HCT116 (cell line): ENCODE data around the gene TAS1R1. TPM values are rescaled to one million over a fixed set of nuclear protein-coding genes. Genes with fewer than 3 reads are reported as not detected.

Experiments used
- ATAC-seq: fragments of 200-7000 bp; cut with Tn5 transposase; 2 replicates; pipeline ENCODE4 v1.9.1; 2020; ENCODE audit warnings: mild to moderate bottlenecking, moderate library complexity
- BruUV-seq: library from RNA; stranded (reverse); fragments of 400-500 nt; replicated peaks from 2 replicates; lab custom pipeline; 2021; lab: Mats Ljungman, UMichigan
- CTCF ChIA-PET: fragments of 300-600 bp; sonication (Branson Sonifier 250); formaldehyde crosslinking; loops from one replicate; lab custom pipeline; 2021; ENCODE audit warnings: antibody characterized with exemption; lab: Charles Lee
- POLR2A ChIA-PET: fragments of 300-600, 350-600 bp; sonication (Branson Sonifier 250); formaldehyde crosslinking; loops from one replicate; lab custom pipeline; 2021; ENCODE audit warnings: antibody characterized with exemption; lab: Charles Lee
- RAD21 ChIA-PET, 2 experiments: fragments of 300-600 bp; sonication (Branson Sonifier 250); formaldehyde crosslinking; loops; one replicate each; lab custom pipeline; 2023; ENCODE audit warnings: low total read pairs in 2 of 2; ENCODE audit not compliant: uncharacterized antibody in 2 of 2, unreplicated experiment in 2 of 2, low non-redundant PET in 1 of 2; lab: Charles Lee
- DNase-seq: peaks from one replicate; pipeline ENCODE4 v3.0.0-alpha.2; 2010; ENCODE audit warnings: low read depth, low spot score
- H2AFZ ChIP-seq: fragments of 200-600 bp; shearing (Covaris generic), sonication (generic); 2 replicates; pipeline ENCODE4 v1.6.1; 2017; ENCODE audit warnings: low read depth, mixed run types, mixed read lengths, antibody characterized with exemption, low read length; ENCODE audit not compliant: poor library complexity, severe bottlenecking
- H3K27ac ChIP-seq: 2 replicates; pipeline ENCODE4 v1.5.1; 2012; ENCODE audit warnings: low read depth, low read length
- H3K27me3 ChIP-seq: fragments of 200-600 bp; sonication (generic); 2 replicates; pipeline ENCODE4 v1.6.1; 2016; ENCODE audit warnings: mixed run types, low read length, mixed read lengths; ENCODE audit not compliant: insufficient read depth
- H3K36me3 ChIP-seq, 2 experiments: fragments of 200-500 bp in 1 of 2; fragments of 200-600 bp in 1 of 2; sonication (Bioruptor generic) in 1 of 2; sonication (generic) in 1 of 2; 2 replicates each; pipeline versions ENCODE4 v1.5.1 to v1.6.1; 2014 to 2016; ENCODE audit warnings: low read length in 2 of 2, inconsistent platforms in 1 of 2, mixed read lengths in 1 of 2, mixed run types in 1 of 2; ENCODE audit not compliant: insufficient read depth in 2 of 2, control insufficient read depth in 1 of 2
- H3K4me1 ChIP-seq, 2 experiments: fragments of 200-600 bp in 1 of 2; sonication (generic) in 1 of 2; 2 replicates each; pipeline versions ENCODE4 v1.5.1 to v1.6.1; 2012 to 2017; ENCODE audit warnings: low read length in 2 of 2, inconsistent platforms in 1 of 2, mild to moderate bottlenecking in 1 of 2, mixed read lengths in 1 of 2, mixed run types in 1 of 2, moderate library complexity in 1 of 2; ENCODE audit not compliant: insufficient read depth in 2 of 2, control insufficient read depth in 1 of 2
- H3K4me2 ChIP-seq: fragments of 200-600 bp; sonication (generic); 2 replicates; pipeline ENCODE4 v1.6.1; 2017; ENCODE audit warnings: mixed run types, low read length, mixed read lengths
- H3K4me3 ChIP-seq, 2 experiments: fragments of 200-600 bp in 1 of 2; sonication (generic) in 1 of 2; replicated peaks in 1 of 2; 2 replicates each; pipeline ENCODE4 v1.5.1; 2011 to 2016; ENCODE audit warnings: low read length in 2 of 2, control low read depth in 1 of 2, low read depth in 1 of 2, mild to moderate bottlenecking in 1 of 2, mixed read lengths in 1 of 2, mixed run types in 1 of 2
- H3K79me2 ChIP-seq: fragments of 200-600 bp; sonication (generic); 2 replicates; pipeline ENCODE4 v1.6.1; 2017; ENCODE audit warnings: mild to moderate bottlenecking, mixed run types, low read length, moderate library complexity, mixed read lengths; ENCODE audit not compliant: insufficient read depth
- H3K9ac ChIP-seq: fragments of 200-600 bp; sonication (generic); 2 replicates; pipeline ENCODE4 v1.6.1; 2016; ENCODE audit warnings: low read length, mixed read lengths
- H3K9me2 ChIP-seq: fragments of 200-600 bp; sonication (generic), shearing (Covaris generic); 2 replicates; pipeline ENCODE4 v1.6.1; 2017; ENCODE audit warnings: mixed run types, mild to moderate bottlenecking, moderate library complexity; ENCODE audit not compliant: insufficient read depth
- H3K9me3 ChIP-seq, 2 experiments: fragments of 200-500 bp in 1 of 2; fragments of 200-600 bp in 1 of 2; sonication (Bioruptor generic) in 1 of 2; sonication (generic) in 1 of 2; 2 replicates each; pipeline ENCODE4 v1.6.1; 2014 to 2017; ENCODE audit warnings: low read length in 2 of 2, mixed read lengths in 2 of 2, inconsistent platforms in 1 of 2, low read depth in 1 of 2, mild to moderate bottlenecking in 1 of 2, mixed run types in 1 of 2, moderate library complexity in 1 of 2; ENCODE audit not compliant: control insufficient read depth in 1 of 2, insufficient read depth in 1 of 2
- H4K20me1 ChIP-seq: fragments of 200-600 bp; sonication (generic), shearing (Covaris generic); 2 replicates; pipeline ENCODE4 v1.6.1; 2017; ENCODE audit warnings: mixed run types, mild to moderate bottlenecking, moderate library complexity; ENCODE audit not compliant: insufficient read depth
- ATF3 ChIP-seq: IDR thresholded peaks from 2 replicates; pipeline ENCODE4 v1.6.1; 2012
- CEBPB ChIP-seq: IDR thresholded peaks from 2 replicates; pipeline ENCODE4 v1.6.1; 2012; ENCODE audit warnings: low read depth
- CTCF ChIP-seq, 3 experiments: fragments of 200-600 bp in 1 of 3; sonication (generic) in 1 of 3; IDR thresholded peaks in 2 of 3; conservative IDR thresholded peaks in 1 of 3; 2 replicates each; pipeline ENCODE4 v1.5.1; 2012 to 2017; ENCODE audit warnings: low read depth in 2 of 3, low read length in 2 of 3, antibody characterized with exemption in 1 of 3, borderline replicate concordance in 1 of 3, control low read depth in 1 of 3, mild to moderate bottlenecking in 1 of 3, mixed read lengths in 1 of 3, mixed run types in 1 of 3, moderate library complexity in 1 of 3; ENCODE audit not compliant: insufficient read depth in 1 of 3
- EZH2phosphoT487 ChIP-seq: fragments of 200-600 bp; IDR thresholded peaks from 2 replicates; pipeline ENCODE4 v1.6.1; 2018; ENCODE audit warnings: antibody characterized with exemption, borderline replicate concordance
- JUND ChIP-seq: IDR thresholded peaks from 2 replicates; pipeline ENCODE4 v1.6.1; 2012
- MAX ChIP-seq: IDR thresholded peaks from 2 replicates; pipeline ENCODE4 v1.6.1; 2012
- POLR2AphosphoS5 ChIP-seq: IDR thresholded peaks from 2 replicates; pipeline ENCODE4 v1.6.1; 2011; ENCODE audit warnings: mild to moderate bottlenecking, low read depth, low read length, moderate library complexity
- SRF ChIP-seq: IDR thresholded peaks from 2 replicates; pipeline ENCODE4 v1.6.1; 2012; ENCODE audit warnings: low read depth
- TCF7L2 ChIP-seq: IDR thresholded peaks from 2 replicates; pipeline ENCODE4 v1.7.0; 2011; ENCODE audit warnings: borderline replicate concordance, inconsistent platforms; ENCODE audit not compliant: insufficient read depth, insufficient read length; ENCODE audit errors: extremely low read depth
- intact Hi-C: fragments of 100-400 bp; cut with micrococcal nuclease; formaldehyde crosslinking; loops from 2 replicates; pipeline ENCODE4 v1.10.0; 2022
- total RNA-seq: library from RNA; stranded (reverse); gene quantifications from one replicate; pipeline ENCODE4 v1.2.1, GENCODE V29; 2021; ENCODE audit not compliant: unreplicated experiment

The TAS1R1 gene
- total RNA-seq, 1 experiment from 2014 or later, result not detected

- TF ChIP-seq EZH2phosphoT487 (no peak), SRF (no peak), JUND (no peak), POLR2AphosphoS5 (no peak), TCF7L2 (no peak), ATF3 (no peak)
These were observed 42.2 kb upstream of the TAS1R1 start (continued) for GRCh38 chr1:6512908-6513280.

- Histone ChIP-seq H3K9me3 (no peaks in the 10 kb centered on the region), H3K27ac (no peak overlapping the region), H3K27me3 (no peaks in the 10 kb centered on the region), H3K4me3 (no peak overlapping the region), H3K4me2 (no peak overlapping the region), H4K20me1 (no peaks in the 10 kb centered on the region), H3K4me1 (peaks cover 0 to 14% of the 10 kb centered on the region in 2 experiments; a peak in 2 of 4 replicates), H3K79me2 (no peaks in the 10 kb centered on the region), H3K36me3 (no peaks in the 10 kb centered on the region), H3K9ac (no peak overlapping the region), H2AFZ (no peak overlapping the region), H3K9me2 (no peaks in the 10 kb centered on the region)
- ChIA-PET POLR2A (no interaction called here), CTCF (interaction anchor here (1.4 to 1.7 kb wide), 2 partner anchors 9 to 10 kb away, joined by 4 to 6 read pairs; no protein-coding TSS in a partner anchor), RAD21 (no interaction called here)
- no TSS peak for BruUV-seq
- no peak for DNase-seq
- no peak for TF ChIP-seq MAX
- TF ChIP-seq CTCF (IDR thresholded peaks at IDR 0.05 in 2 of 3, conservative IDR thresholded peaks at IDR 0.05 in 1 of 3; ENCODE audit: borderline replicate concordance in 1 of 3, insufficient read depth in 1 of 3, low read depth in 2 of 3, low read length in 2 of 3), result no peak
- no peak for TF ChIP-seq CEBPB
- intact Hi-C loops, result no loop called here
- ATAC-seq, result no peak
These were observed 41.7 kb upstream of the TAS1R1 start for GRCh38 chr1:6513320-6513801.
